ENCODE results near the gene TMEM151B. TPM values are rescaled to one million over a fixed set of nuclear protein-coding genes. Genes with fewer than 3 reads are reported as not detected.

Gene TMEM151B
- total and polyA plus RNA-seq, 9 of the 15 experiments (the other 6 are each of a cell fraction or from before 2014, with no cell fraction given): not detected

- no peak for TF ChIP-seq HMBOX1 (IDR thresholded peaks at IDR 0.05)
- no peak for TF ChIP-seq NR3C1 (CRISPR knock-in tag; IDR thresholded peaks at IDR 0.05)
- no peak for TF ChIP-seq SNAPC5 (CRISPR knock-in tag; IDR thresholded peaks at IDR 0.05)
- peak; percentile 97 for TF ChIP-seq ELF1 (tag; IDR thresholded peaks at IDR 0.05)
- no peak for TF ChIP-seq SMARCA5 (IDR thresholded peaks at IDR 0.05)
- no peak for TF ChIP-seq FOS (IDR thresholded peaks at IDR 0.05; ENCODE audit: extremely low read depth, insufficient read length)
- TF ChIP-seq PKNOX1 (IDR thresholded peaks at IDR 0.05): no peak; the same call in 1 of the 2 replicates
- peak; percentile 84 for TF ChIP-seq DPF2 (IDR thresholded peaks at IDR 0.05)
- peak in 1 of 2 experiments; percentile 54; a peak in 1 of 4 replicates for TF ChIP-seq TRIM24 (IDR thresholded peaks at IDR 0.05)
- TF ChIP-seq DMBX1 (CRISPR knock-in tag; IDR thresholded peaks at IDR 0.05; ENCODE audit: borderline replicate concordance): no peak
- no peak; a peak in 1 of 4 replicates for TF ChIP-seq RAD21 (CRISPR knock-in tag; conservative IDR thresholded peaks at IDR 0.05 in 1 of 2, IDR thresholded peaks at IDR 0.05 in 1 of 2)
- peak; percentile 85; the same call in 1 of the 2 replicates for TF ChIP-seq TGIF2 (CRISPR knock-in tag; IDR thresholded peaks at IDR 0.05)
- TF ChIP-seq ZNF140 (CRISPR knock-in tag; IDR thresholded peaks at IDR 0.05): no peak
- 0 out of 2 replicates have a peak, but pooled peaks have one; percentile 7 for TF ChIP-seq NFXL1 (CRISPR knock-in tag; IDR thresholded peaks at IDR 0.05)
- TF ChIP-seq NR2C1 (IDR thresholded peaks at IDR 0.05): 0 out of 2 replicates have a peak, but pooled peaks have one; percentile 18
- TF ChIP-seq NR2C1 (tag; IDR thresholded peaks at IDR 0.05): peak; percentile 45; the same call in 1 of the 2 replicates
- TF ChIP-seq NR0B1 (IDR thresholded peaks at IDR 0.05; ENCODE audit: partially characterized antibody): no peak
- TF ChIP-seq SPI1 (IDR thresholded peaks at IDR 0.05; ENCODE audit: borderline replicate concordance, low read depth, low read length): no peak
- no peak for TF ChIP-seq PTTG1 (tag; IDR thresholded peaks at IDR 0.05; ENCODE audit: low read depth)
- no peak; the same call in 1 of the 2 replicates for TF ChIP-seq ZSCAN32 (CRISPR knock-in tag; IDR thresholded peaks at IDR 0.05)
- TF ChIP-seq NFYB (IDR thresholded peaks at IDR 0.05; ENCODE audit: extremely low read depth, insufficient read length): no peak
- TF ChIP-seq FOXJ3 (CRISPR knock-in tag; IDR thresholded peaks at IDR 0.05): no peak
- TF ChIP-seq ESRRB (CRISPR knock-in tag; IDR thresholded peaks at IDR 0.05; ENCODE audit: borderline replicate concordance): no peak; the same call in 1 of the 2 replicates
- TF ChIP-seq CBFB (CRISPR knock-in tag; IDR thresholded peaks at IDR 0.05): 0 out of 2 replicates have a peak, but pooled peaks have one; percentile 56
Measured at GRCh38 chr6:44247338-44248302, 22.6 kb upstream of the TMEM151B start (continued).

All from K562 (cell line).